DND-41 (cell line): ENCODE data around the gene IDH2.

Source experiments
- ATAC-seq: fragments of 200-7000 bp; cut with Tn5 transposase; 3 replicates; pipeline ENCODE4 v1.9.1; 2021; ENCODE audit warnings: low read depth; ENCODE audit not compliant: insufficient read depth
- DNase-seq: peaks from one replicate; pipeline ENCODE4 v3.0.0-alpha.2; 2020
- H2AFZ ChIP-seq: 2 replicates; pipeline ENCODE4 v1.6.0; 2012; ENCODE audit warnings: low read depth, low read length
- H3K27ac ChIP-seq: 2 replicates; pipeline ENCODE4 v1.5.1; 2012; ENCODE audit warnings: low read length, inconsistent platforms
- H3K27me3 ChIP-seq: fragments of 200-600 bp; sonication (generic); 2 replicates; pipeline ENCODE4 v1.6.0; 2012; ENCODE audit warnings: low read length, mild to moderate bottlenecking, inconsistent platforms; ENCODE audit not compliant: insufficient read depth, poor library complexity
- H3K36me3 ChIP-seq: 2 replicates; pipeline ENCODE4 v1.5.1; 2012; ENCODE audit warnings: low read length, inconsistent platforms; ENCODE audit not compliant: insufficient read depth
- H3K4me1 ChIP-seq: 2 replicates; pipeline ENCODE4 v1.5.1; 2012; ENCODE audit warnings: mild to moderate bottlenecking, low read length; ENCODE audit not compliant: insufficient read depth
- H3K4me2 ChIP-seq: 2 replicates; pipeline ENCODE4 v1.6.0; 2012; ENCODE audit warnings: mild to moderate bottlenecking, moderate library complexity, low read length, inconsistent platforms; ENCODE audit not compliant: insufficient read depth
- H3K4me3 ChIP-seq, 2 experiments: fragments of 200-600 bp in 1 of 2; shearing (Covaris generic) in 1 of 2; 2 replicates each; pipeline ENCODE4 v1.5.1; 2012 to 2016; ENCODE audit warnings: inconsistent platforms in 2 of 2, low read length in 2 of 2, mild to moderate bottlenecking in 2 of 2, low read depth in 1 of 2, moderate library complexity in 1 of 2
- H3K79me2 ChIP-seq: 2 replicates; pipeline ENCODE4 v1.6.0; 2012; ENCODE audit warnings: low read length, inconsistent platforms; ENCODE audit not compliant: insufficient read depth
- H3K9ac ChIP-seq: 2 replicates; pipeline ENCODE4 v1.6.0; 2012; ENCODE audit warnings: low read depth, mild to moderate bottlenecking, inconsistent platforms, low read length, moderate library complexity
- H3K9me3 ChIP-seq: 2 replicates; pipeline ENCODE4 v1.5.1; 2012; ENCODE audit warnings: low read length, moderate library complexity, mild to moderate bottlenecking, inconsistent platforms; ENCODE audit not compliant: insufficient read depth, severe bottlenecking
- H4K20me1 ChIP-seq: 2 replicates; pipeline ENCODE4 v1.6.0; 2012; ENCODE audit warnings: low read length; ENCODE audit not compliant: insufficient read depth
- CTCF ChIP-seq: IDR thresholded peaks from 2 replicates; pipeline ENCODE4 v1.5.1; 2012; ENCODE audit warnings: borderline replicate concordance, low read length, moderate library complexity, mild to moderate bottlenecking; ENCODE audit not compliant: poor library complexity, severe bottlenecking; ENCODE audit errors: extremely low read depth
- EZH2 ChIP-seq: IDR thresholded peaks from 3 replicates; pipeline ENCODE4 v1.6.1; 2012; ENCODE audit warnings: borderline replicate concordance, low read depth, mild to moderate bottlenecking, moderate library complexity, low read length, inconsistent platforms; ENCODE audit not compliant: severe bottlenecking

The IDH2 gene

GRCh38 chr15:90145761-90146160 lies 43.5 kb upstream of the IDH2 start:
- Histone ChIP-seq H3K36me3 (no peaks in the 10 kb centered on the region), H3K9me3 (no peaks in the 10 kb centered on the region), H4K20me1 (no peaks in the 10 kb centered on the region), H3K4me2 (no peak overlapping the region), H3K4me1 (peaks cover 19% of the 10 kb centered on the region), H3K9ac (no peak overlapping the region), H3K27me3 (no peaks in the 10 kb centered on the region), H3K79me2 (no peaks in the 10 kb centered on the region), H2AFZ (no peak overlapping the region), H3K27ac (no peak overlapping the region), H3K4me3 (no peak overlapping the region)
- TF ChIP-seq CTCF (no peak), EZH2 (no peak)
- no peak for ATAC-seq
- DNase-seq: no peak

- no peak for TF ChIP-seq EZH2
- no peak for TF ChIP-seq CTCF
- no peak overlapping the region for H2AFZ ChIP-seq
- ATAC-seq (no peak), DNase-seq (peak; percentile 27)
- peaks cover 19% of the 10 kb centered on the region for H3K4me1 ChIP-seq
- no peaks in the 10 kb centered on the region for H4K20me1 ChIP-seq
- H3K36me3 ChIP-seq: no peaks in the 10 kb centered on the region
- no peak overlapping the region for H3K9ac ChIP-seq
- H3K4me3 ChIP-seq: no peak overlapping the region
- H3K27me3 ChIP-seq: no peaks in the 10 kb centered on the region
- H3K9me3 ChIP-seq: no peaks in the 10 kb centered on the region
- no peaks in the 10 kb centered on the region for H3K79me2 ChIP-seq
- no peak overlapping the region for H3K27ac ChIP-seq
- no peak overlapping the region for H3K4me2 ChIP-seq
Measured at GRCh38 chr15:90145259-90145658, 43.0 kb upstream of the IDH2 start.

GRCh38 chr15:90143166-90143655 lies 40.9 kb upstream of the IDH2 start:
- Histone ChIP-seq H3K9me3 (no peaks in the 10 kb centered on the region), H3K27ac (peak overlapping the region; percentile 80), H3K79me2 (no peaks in the 10 kb centered on the region), H3K27me3 (no peaks in the 10 kb centered on the region), H3K4me3 (no peak overlapping the region), H3K4me2 (peak overlapping the region; percentile 49), H3K9ac (peak overlapping the region; percentile 40), H2AFZ (peak overlapping the region; percentile 59), H3K4me1 (peaks cover 19% of the 10 kb centered on the region), H4K20me1 (no peaks in the 10 kb centered on the region), H3K36me3 (no peaks in the 10 kb centered on the region)
- TF ChIP-seq CTCF (peak; percentile 85), EZH2 (no peak)
- peak; percentile 80 for DNase-seq
- ATAC-seq: peak; percentile 92
